ES-I3 (cell line): ENCODE data around the gene JSRP1.

Source experiments
- H3K36me3 ChIP-seq: 2 replicates; pipeline ENCODE4 v1.6.1; 2013; ENCODE audit warnings: mild to moderate bottlenecking, low read length, control low read depth, moderate library complexity; ENCODE audit not compliant: insufficient read depth
- H3K4me1 ChIP-seq: 2 replicates; pipeline ENCODE4 v1.6.1; 2013; ENCODE audit warnings: mild to moderate bottlenecking, control low read depth, low read length; ENCODE audit not compliant: insufficient read depth
- H3K9ac ChIP-seq: 2 replicates; pipeline ENCODE4 v1.6.1; 2013; ENCODE audit warnings: low read depth, mild to moderate bottlenecking, low read length, moderate library complexity
- H3K9me3 ChIP-seq: 2 replicates; pipeline ENCODE4 v1.6.1; 2013; ENCODE audit warnings: mild to moderate bottlenecking, low read length, moderate library complexity; ENCODE audit not compliant: control insufficient read depth, insufficient read depth

Gene JSRP1

DNA sequence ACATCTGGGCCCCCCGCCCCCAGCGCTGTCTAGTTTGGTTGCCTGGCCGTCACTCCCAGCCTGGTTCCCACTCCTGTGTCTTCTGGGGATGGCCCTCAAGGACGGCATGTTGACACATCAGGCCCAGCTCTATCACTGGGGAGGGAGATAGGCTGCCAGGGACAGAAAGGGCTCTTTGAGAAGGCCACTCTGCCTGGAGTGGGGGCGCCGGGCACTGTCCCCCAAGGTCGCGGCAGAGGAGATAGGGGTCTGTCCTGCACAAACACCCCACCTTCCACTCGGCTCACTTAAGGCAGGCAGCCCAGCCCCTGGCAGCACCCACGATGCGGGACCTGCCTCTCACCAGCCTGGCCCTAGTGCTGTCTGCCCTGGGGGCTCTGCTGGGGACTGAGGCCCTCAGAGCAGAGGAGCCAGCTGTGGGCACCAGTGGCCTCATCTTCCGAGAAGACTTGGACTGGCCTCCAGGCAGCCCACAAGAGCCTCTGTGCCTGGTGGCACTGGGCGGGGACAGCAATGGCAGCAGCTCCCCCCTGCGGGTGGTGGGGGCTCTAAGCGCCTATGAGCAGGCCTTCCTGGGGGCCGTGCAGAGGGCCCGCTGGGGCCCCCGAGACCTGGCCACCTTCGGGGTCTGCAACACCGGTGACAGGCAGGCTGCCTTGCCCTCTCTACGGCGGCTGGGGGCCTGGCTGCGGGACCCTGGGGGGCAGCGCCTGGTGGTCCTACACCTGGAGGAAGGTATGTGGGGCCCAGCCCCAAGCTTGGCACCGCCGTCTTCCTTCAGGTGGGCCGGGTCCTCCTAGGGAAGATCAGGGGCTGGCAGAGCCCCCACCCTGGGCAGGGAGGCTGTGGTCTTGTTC is 7.0 kb downstream of the JSRP1 start, which contains the start of gene AMH:
Gene AMH (plus strand): TSS at position 314 of the 857 bp plus-strand sequence. CDS start 10 bp downstream, at position 324.
- H3K9me3 ChIP-seq, result no peaks in the 10 kb centered on the region
- H3K36me3 ChIP-seq, result peaks cover 17% of the 10 kb centered on the region
- no peaks in the 10 kb centered on the region for H3K4me1 ChIP-seq
- no peak within 1 kb of the TSS for H3K9ac ChIP-seq

DNA sequence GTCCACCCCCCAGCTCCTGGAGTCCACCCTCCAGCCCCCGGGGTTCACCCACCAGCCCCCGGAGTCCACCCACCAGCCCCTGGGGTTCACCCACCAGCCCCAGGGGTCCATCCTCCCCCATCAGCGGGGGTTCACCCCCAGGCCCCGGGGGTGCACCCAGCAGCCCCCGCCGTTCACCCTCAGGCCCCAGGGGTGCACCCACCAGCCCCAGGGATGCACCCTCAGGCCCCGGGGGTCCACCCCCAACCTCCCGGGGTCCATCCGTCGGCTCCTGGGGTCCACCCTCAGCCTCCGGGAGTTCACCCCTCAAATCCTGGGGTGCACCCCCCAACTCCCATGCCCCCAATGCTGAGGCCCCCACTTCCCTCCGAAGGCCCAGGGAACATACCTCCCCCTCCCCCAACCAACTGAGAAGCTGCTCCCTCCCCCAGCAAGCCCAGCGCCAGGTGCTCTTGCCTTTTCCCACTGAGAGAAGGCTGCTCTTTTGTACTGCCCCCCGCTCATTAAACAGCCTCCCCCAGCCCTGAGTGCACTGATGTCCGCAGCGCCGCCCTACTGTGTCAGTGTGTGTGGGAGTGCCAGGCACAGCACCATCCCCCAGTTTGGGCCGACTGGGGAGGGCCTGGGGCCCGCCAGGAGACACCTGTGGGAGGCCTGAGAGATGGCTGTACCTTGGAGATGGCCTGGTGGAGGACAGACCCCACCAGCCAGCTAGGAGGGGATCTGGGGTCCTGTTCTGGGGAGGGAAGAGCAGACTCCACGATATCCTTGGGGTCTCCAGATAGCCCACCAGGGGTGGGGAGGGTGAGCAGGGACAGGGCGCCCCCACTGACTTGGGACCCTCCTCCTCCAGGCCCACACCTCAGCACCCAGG is 7.8 kb downstream of the JSRP1 start:
- Histone ChIP-seq H3K4me1 (no peaks in the 10 kb centered on the region), H3K9ac (no peak overlapping the region), H3K9me3 (no peaks in the 10 kb centered on the region), H3K36me3 (peaks cover 23% of the 10 kb centered on the region)

DNA sequence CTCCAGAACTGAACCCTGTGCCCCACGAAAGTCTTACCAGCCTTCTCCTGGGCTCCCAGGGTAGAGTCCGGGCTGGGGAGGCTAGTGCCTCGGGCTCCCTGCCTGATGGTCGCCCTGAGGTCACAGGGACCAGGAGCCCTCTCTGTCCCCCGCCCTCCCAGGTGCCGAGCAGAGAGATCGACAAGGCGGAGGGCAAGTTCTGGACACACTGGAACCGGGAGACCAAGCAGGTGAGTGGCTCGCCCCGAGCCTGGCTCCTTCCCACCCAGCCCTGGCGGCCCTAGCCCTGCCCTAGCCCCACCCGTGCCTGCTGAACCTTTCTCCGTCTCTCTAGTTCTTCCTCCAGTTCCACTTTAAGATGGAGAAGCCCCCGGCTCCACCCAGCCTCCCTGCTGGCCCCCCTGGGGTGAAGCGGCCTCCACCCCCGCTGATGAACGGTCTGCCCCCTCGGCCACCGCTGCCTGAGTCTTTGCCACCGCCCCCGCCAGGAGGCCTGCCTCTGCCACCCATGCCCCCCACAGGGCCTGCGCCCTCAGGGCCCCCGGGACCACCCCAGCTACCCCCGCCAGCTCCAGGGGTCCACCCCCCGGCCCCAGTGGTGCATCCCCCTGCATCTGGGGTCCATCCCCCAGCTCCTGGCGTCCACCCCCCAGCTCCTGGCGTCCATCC is 8.7 kb downstream of the JSRP1 start:
- no peaks in the 10 kb centered on the region for H3K4me1 ChIP-seq
- no peak overlapping the region for H3K9ac ChIP-seq
- H3K36me3 ChIP-seq, result peaks cover 23% of the 10 kb centered on the region
- H3K9me3 ChIP-seq, result no peaks in the 10 kb centered on the region

DNA sequence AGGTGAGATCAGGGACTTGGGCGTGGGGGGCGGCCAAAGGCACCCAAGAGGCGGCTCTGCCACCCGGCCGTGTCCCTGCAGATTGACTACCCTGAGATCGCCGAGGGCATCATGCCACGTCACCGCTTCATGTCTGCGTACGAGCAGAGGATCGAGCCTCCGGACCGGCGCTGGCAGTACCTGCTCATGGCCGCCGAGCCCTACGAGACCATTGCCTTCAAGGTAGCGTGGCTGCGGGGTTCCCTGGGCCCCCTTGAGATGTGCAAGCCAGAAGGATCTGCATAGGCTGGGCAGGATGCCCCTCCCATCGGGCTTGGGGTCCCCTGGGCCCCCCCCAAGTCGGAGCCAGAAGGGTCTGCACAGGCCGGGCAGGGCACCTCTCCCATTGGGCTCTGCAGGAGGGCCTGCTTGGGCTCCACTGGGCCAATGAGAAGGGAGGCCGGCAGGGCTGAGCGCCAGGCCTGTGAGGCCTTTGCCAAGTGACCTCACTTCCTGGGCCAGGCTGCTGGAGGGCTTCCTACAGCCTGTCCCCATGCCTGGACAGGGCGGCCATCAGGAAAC is 9.3 kb downstream of the JSRP1 start:
- Histone ChIP-seq H3K9me3 (no peaks in the 10 kb centered on the region), H3K4me1 (no peaks in the 10 kb centered on the region), H3K36me3 (peaks cover 23% of the 10 kb centered on the region), H3K9ac (no peak overlapping the region)

DNA sequence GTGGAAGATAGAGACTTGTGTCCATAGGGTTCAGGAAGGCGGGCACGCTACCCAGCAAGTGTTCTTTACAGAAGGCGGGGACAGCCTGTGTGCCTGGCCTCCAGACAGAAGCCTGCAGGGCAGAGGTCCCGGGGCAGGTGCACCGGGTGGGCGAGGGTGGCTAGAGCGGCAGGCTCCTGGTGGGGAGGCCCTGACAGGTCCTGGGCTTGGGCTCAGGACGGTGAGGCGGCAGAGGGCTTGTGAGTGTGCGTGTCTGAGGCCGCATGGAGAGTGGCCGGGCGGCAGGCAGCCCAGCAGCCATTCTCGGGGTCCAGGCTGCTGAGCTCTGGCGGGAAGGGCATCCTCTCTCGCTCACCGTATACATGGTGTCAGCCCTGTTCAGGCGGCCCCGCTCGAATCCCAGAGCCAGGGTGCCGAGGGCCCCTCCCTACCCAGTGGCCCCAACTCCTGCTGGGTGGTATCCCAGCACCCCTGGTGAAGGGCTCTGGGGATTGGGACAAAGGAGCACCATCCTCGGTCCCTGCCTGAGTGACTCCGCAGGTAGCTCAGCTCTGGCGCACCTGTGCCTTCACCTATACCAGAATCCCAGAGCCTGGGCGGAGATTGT is 10.1 kb downstream of the JSRP1 start:
- Histone ChIP-seq H3K9me3 (no peaks in the 10 kb centered on the region), H3K36me3 (peaks cover 23% of the 10 kb centered on the region), H3K4me1 (peaks cover under 1% of the 10 kb centered on the region; the same call in 1 of the 2 replicates)

DNA sequence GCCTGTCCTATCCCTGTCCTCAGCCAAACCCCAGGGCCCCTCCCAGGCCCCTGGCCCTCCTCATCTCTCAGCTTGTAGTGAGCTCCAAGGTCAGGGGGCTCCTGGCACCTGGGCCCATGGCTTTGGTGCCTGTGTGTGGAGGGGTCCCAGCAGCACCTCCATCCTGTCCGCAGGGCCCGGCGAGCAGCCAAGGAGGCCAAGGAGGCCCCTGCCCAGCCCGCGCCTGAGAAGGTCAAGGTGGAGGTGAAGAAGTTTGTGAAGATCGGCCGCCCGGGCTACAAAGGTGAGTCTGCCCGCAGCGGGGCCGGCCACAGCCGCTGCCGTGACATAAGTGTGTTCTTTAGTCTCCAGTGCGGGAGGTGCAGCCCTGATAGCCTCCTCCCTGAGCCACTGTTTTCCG is 10.9 kb downstream of the JSRP1 start:
- Histone ChIP-seq H3K9ac (no peak overlapping the region), H3K4me1 (peaks cover 9% of the 10 kb centered on the region; the same call in 1 of the 2 replicates), H3K36me3 (peaks cover 23% of the 10 kb centered on the region), H3K9me3 (no peaks in the 10 kb centered on the region)

More for the DNA sequence above, 10.1 kb downstream of the JSRP1 start:
- no peak overlapping the region for H3K9ac ChIP-seq

DNA sequence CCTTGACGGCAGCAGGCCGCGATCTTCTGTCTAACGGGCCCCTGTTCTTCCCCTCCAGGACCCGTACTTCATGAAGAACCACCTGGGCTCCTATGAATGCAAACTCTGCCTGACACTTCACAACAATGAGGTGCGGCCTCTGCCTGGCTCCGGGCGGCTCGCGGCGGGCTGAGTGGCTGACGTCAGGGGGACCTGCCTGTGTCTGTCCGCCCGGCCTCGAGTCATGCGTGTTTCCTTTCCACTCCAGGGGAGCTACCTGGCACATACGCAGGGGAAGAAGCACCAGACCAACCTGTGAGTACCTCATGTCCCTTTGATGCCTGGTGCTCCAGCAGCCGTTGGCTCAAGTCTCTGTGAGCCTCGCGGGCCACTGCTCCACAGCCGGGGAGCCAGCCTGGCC is 11.7 kb downstream of the JSRP1 start:
- Histone ChIP-seq H3K9me3 (no peaks in the 10 kb centered on the region), H3K9ac (no peak overlapping the region), H3K4me1 (peaks cover 10% of the 10 kb centered on the region), H3K36me3 (peaks cover 23% of the 10 kb centered on the region)

DNA sequence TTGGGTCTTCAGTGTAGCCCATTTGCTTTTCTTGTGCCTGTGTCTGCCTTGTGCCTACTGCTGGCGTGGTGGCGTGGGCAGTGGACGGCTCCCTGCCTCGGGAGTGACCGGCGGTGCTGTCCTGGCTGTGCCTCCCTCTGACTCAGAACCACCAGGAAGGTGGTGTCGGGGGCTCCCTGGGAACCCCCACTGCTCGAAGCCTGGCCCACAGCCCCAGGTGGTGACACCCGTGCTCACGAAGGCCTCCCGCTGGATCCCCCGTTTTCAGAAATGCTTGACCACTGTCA is 12.1 kb downstream of the JSRP1 start:
- H3K9me3 ChIP-seq, result no peaks in the 10 kb centered on the region
- peaks cover 14% of the 10 kb centered on the region for H3K4me1 ChIP-seq
- peaks cover 23% of the 10 kb centered on the region for H3K36me3 ChIP-seq
- H3K9ac ChIP-seq, result no peak overlapping the region

DNA sequence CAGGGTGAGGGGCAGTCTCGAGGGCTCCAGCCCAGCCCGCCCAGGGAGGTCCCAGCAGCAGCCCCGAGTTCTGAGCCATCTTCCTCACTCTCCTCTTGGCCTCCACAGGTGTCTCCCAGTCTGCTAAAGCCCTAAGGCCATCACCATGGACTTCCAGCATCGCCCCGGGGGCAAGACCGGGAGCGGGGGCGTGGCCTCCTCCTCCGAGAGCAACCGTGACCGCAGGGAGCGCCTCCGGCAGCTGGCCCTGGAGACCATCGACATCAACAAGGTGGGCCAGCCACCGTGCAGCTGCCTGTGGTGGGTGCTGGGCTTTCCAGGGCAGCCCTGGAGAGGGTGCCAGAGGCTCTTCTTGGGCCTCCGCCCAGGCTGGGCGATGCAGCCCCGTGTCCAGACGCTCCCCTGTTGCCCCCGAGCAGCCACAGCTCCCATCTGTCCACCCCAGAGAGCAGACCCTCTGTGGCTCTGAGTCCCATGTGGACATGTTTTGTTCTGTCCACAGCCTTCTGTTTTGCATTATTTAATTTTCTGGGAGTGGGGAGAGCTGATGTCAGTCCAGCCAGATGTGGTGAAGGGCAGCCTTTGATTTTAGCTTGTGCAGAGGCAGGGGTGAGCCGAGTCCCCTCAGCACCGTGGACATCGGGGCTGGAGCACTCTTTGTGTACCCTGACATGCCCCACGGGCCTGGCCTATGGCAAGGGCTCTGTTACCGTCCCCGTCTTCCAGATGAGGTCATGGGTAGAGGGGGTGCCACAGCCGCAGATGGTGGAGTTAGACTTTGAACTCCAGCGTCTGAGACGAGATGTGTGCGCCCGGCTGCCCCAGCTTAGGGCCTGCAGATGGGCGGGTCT is 12.7 kb downstream of the JSRP1 start:
- Histone ChIP-seq H3K36me3 (peaks cover 23% of the 10 kb centered on the region), H3K4me1 (peaks cover 16% of the 10 kb centered on the region), H3K9me3 (no peaks in the 10 kb centered on the region), H3K9ac (no peak overlapping the region)

DNA sequence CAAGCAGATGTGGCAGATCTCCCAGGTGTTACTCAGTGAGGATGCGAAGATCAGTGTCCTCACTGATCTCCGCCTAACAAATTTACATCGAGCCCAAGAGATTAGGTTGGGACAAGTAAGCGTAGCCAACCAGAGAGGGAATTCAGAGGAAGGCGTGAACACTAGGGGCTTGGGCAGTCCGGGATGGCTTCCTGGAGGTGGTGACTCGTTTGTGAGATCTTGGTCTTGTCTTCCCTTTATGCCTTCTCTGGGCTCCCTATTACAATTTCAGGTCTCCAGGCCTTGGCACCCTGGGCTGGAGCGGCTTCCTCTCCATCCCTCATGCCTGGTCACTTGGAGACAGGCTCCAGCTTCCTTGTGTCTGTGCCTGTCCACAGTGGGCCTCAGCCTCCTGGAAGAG is 13.4 kb downstream of the JSRP1 start:
- H3K9me3 ChIP-seq, result no peaks in the 10 kb centered on the region
- H3K36me3 ChIP-seq, result peaks cover 23% of the 10 kb centered on the region
- H3K4me1 ChIP-seq, result peaks cover 20% of the 10 kb centered on the region
- H3K9ac ChIP-seq, result no peak overlapping the region

DNA sequence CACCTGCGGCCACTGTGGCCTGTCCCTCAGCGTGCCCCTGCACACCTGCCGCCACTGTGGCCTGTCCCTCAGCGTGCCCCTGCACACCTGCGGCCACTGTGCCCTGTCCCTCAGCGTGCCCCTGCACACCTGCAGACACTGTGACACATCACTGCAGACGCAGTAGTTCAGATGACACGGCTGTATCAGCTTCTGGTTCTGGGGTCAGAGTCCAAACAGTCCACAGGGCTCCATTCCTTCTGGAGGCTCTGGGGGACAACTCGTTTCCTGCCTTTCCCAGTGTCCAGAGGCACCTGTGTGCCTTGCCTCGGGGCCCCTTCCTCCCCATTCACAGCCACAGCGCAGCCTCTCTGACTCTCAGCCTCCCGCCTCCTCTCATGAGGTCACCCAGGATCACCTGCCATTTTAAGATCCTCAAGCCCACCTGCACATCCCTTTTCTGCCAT is 14.1 kb downstream of the JSRP1 start:
- Histone ChIP-seq H3K9me3 (no peaks in the 10 kb centered on the region), H3K36me3 (peaks cover 23% of the 10 kb centered on the region), H3K4me1 (peaks cover 20% of the 10 kb centered on the region), H3K9ac (no peak overlapping the region)

DNA sequence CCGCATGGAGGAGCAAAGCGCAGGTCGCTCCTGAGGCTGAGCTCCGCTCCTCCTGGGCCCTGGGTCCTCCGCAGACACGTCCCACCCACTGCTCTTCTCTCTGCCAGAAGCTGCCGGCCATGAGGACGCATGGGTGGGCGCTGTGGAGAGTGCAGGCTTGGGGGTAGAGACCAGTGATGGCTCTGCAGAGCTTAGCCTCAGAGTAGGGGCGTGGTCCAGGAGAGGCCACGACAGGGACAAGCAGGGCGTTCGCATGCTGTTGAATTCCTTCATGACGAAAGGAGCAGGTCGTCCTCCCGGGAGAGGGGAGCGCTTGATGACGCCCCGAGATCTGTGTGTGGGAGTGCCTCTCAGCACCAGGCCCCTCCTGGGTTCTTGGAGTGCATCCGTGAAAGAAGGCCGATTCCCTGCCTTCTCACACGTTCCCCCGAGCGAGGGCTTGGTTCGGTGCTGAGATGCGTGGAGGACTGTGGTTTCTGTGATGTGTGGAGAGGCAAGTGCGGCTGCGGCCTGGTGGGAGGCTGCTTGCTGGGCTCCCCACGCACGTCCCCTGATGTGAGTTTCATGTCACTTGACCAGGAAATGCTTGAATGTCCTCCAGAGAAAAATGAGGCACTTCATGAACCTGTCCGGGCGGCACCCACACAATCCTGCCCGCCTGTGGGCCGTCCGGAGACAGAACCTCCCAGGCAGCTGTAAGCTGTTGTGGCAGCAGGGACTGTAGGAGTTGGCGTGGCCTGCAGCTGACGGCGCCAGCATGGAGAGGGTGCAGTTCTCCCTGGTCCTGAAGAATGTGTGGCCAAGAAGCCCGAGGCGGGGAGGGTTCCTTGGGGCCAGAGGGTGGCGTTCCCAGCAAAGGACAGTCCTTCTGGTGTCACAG is 15.1 kb downstream of the JSRP1 start:
- Histone ChIP-seq H3K36me3 (peaks cover 16% of the 10 kb centered on the region), H3K9ac (no peak overlapping the region)

More for the DNA sequence above, 15.1 kb downstream of the JSRP1 start:
- H3K4me1 ChIP-seq, result peaks cover 20% of the 10 kb centered on the region
- H3K9me3 ChIP-seq, result no peaks in the 10 kb centered on the region
